WTC11 (cell line): ENCODE data around the gene SLC17A2.

Experiments used
- ATF1 ChIP-seq: sonication (generic); formaldehyde crosslinking; IDR thresholded peaks from 2 replicates; pipeline ENCODE4 v1.8.1; 2023; ENCODE audit warnings: mild to moderate bottlenecking, moderate library complexity, missing genetic modification reagents
- CBFB ChIP-seq: sonication (generic); formaldehyde crosslinking; IDR thresholded peaks from 2 replicates; pipeline ENCODE4 v1.8.1; 2022; ENCODE audit warnings: mild to moderate bottlenecking, low read depth, missing genetic modification reagents
- CREB1 ChIP-seq: sonication (generic); formaldehyde crosslinking; IDR thresholded peaks from 2 replicates; pipeline ENCODE4 v1.8.0; 2023; ENCODE audit warnings: mild to moderate bottlenecking, missing genetic modification reagents
- FOXP1 ChIP-seq: sonication (generic); formaldehyde crosslinking; IDR thresholded peaks from 2 replicates; pipeline ENCODE4 v1.8.0; 2022; ENCODE audit warnings: missing genetic modification reagents, mild to moderate bottlenecking, moderate library complexity, borderline replicate concordance
- TP53 ChIP-seq: sonication (generic); formaldehyde crosslinking; IDR thresholded peaks from 2 replicates; pipeline ENCODE4 v1.8.1; 2023; ENCODE audit warnings: mild to moderate bottlenecking, missing genetic modification reagents
- ZBTB21 ChIP-seq: sonication (generic); formaldehyde crosslinking; IDR thresholded peaks from 2 replicates; pipeline ENCODE4 v1.8.1; 2023; ENCODE audit warnings: mild to moderate bottlenecking, missing genetic modification reagents, borderline replicate concordance
- ZNF138 ChIP-seq: sonication (generic); formaldehyde crosslinking; conservative IDR thresholded peaks from 2 replicates; pipeline ENCODE4 v1.8.1; 2022; ENCODE audit warnings: mild to moderate bottlenecking, moderate library complexity, missing genetic modification reagents
- TF ChIP-seq, protein P1 (sequence below): fragments of 200-600 bp; IDR thresholded peaks from 2 replicates; pipeline ENCODE4 v1.8.0; 2022; ENCODE audit warnings: antibody characterized with exemption
- TF ChIP-seq, protein P2 (sequence below): sonication (generic); formaldehyde crosslinking; IDR thresholded peaks from 2 replicates; pipeline ENCODE4 v1.8.1; 2022; ENCODE audit warnings: mild to moderate bottlenecking, moderate library complexity, missing genetic modification reagents
- TF ChIP-seq, protein P3 (sequence below): sonication (generic); formaldehyde crosslinking; IDR thresholded peaks from 2 replicates; pipeline ENCODE4 v1.8.0; 2022; ENCODE audit warnings: mild to moderate bottlenecking, missing genetic modification reagents
- TF ChIP-seq, protein P4 (sequence below): sonication (generic); formaldehyde crosslinking; IDR thresholded peaks from 2 replicates; pipeline ENCODE4 v1.8.0; 2023; ENCODE audit warnings: missing genetic modification reagents
- TF ChIP-seq, protein P5 (sequence below): sonication (generic); formaldehyde crosslinking; IDR thresholded peaks from 2 replicates; pipeline ENCODE4 v1.8.1; 2022; ENCODE audit warnings: low read depth, mild to moderate bottlenecking, moderate library complexity, missing genetic modification reagents, borderline replicate concordance
- TF ChIP-seq, protein P6 (sequence below): sonication (generic); formaldehyde crosslinking; IDR thresholded peaks from 2 replicates; pipeline ENCODE4 v1.8.1; 2023; ENCODE audit warnings: mild to moderate bottlenecking, missing genetic modification reagents, moderate library complexity
- TF ChIP-seq, protein P7 (sequence below): fragments of 250-450 bp; sonication (Bioruptor Pico); IDR thresholded peaks from 2 replicates; pipeline ENCODE4 v2.1.2; 2022; ENCODE audit warnings: mild to moderate bottlenecking, moderate library complexity

DNA sequence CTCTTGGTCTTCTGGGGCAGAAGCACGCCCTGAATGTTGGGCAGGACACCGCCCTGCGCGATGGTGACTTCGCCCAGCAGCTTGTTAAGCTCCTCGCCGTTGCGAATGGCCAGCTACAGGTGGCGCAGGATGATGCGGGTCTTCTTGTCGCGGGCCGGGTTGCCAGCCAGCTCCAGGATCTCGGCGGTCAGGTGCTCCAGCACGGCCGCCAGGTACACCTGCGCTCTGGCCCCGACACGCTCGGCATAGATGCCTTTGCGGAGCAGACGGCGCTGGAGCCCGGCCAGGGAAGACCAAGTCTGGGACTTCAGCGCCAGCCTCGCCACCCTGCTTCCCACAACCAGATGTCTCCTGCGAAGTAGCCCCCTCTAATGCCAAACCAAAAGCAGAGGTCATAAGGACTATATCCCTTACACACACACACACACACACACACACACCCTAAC, 48.4 kb downstream of the SLC17A2 start:
- TF ChIP-seq, protein P1, sequence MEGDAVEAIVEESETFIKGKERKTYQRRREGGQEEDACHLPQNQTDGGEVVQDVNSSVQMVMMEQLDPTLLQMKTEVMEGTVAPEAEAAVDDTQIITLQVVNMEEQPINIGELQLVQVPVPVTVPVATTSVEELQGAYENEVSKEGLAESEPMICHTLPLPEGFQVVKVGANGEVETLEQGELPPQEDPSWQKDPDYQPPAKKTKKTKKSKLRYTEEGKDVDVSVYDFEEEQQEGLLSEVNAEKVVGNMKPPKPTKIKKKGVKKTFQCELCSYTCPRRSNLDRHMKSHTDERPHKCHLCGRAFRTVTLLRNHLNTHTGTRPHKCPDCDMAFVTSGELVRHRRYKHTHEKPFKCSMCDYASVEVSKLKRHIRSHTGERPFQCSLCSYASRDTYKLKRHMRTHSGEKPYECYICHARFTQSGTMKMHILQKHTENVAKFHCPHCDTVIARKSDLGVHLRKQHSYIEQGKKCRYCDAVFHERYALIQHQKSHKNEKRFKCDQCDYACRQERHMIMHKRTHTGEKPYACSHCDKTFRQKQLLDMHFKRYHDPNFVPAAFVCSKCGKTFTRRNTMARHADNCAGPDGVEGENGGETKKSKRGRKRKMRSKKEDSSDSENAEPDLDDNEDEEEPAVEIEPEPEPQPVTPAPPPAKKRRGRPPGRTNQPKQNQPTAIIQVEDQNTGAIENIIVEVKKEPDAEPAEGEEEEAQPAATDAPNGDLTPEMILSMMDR, result no peak
- TF ChIP-seq CBFB (CRISPR knock-in tag), result no peak
- TF ChIP-seq FOXP1 (CRISPR knock-in tag), result peak; percentile 83; the same call in 1 of the 2 replicates
- TF ChIP-seq, protein P2, sequence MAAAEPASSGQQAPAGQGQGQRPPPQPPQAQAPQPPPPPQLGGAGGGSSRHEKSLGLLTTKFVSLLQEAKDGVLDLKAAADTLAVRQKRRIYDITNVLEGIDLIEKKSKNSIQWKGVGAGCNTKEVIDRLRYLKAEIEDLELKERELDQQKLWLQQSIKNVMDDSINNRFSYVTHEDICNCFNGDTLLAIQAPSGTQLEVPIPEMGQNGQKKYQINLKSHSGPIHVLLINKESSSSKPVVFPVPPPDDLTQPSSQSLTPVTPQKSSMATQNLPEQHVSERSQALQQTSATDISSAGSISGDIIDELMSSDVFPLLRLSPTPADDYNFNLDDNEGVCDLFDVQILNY (CRISPR knock-in tag), result no peak
- TF ChIP-seq, protein P3, sequence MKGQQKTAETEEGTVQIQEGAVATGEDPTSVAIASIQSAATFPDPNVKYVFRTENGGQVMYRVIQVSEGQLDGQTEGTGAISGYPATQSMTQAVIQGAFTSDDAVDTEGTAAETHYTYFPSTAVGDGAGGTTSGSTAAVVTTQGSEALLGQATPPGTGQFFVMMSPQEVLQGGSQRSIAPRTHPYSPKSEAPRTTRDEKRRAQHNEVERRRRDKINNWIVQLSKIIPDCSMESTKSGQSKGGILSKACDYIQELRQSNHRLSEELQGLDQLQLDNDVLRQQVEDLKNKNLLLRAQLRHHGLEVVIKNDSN (CRISPR knock-in tag), result 0 out of 2 replicates have a peak, but pooled peaks have one; percentile 13
- TF ChIP-seq, protein P4, sequence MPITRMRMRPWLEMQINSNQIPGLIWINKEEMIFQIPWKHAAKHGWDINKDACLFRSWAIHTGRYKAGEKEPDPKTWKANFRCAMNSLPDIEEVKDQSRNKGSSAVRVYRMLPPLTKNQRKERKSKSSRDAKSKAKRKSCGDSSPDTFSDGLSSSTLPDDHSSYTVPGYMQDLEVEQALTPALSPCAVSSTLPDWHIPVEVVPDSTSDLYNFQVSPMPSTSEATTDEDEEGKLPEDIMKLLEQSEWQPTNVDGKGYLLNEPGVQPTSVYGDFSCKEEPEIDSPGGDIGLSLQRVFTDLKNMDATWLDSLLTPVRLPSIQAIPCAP (CRISPR knock-in tag), result no peak
- TF ChIP-seq, protein P5, sequence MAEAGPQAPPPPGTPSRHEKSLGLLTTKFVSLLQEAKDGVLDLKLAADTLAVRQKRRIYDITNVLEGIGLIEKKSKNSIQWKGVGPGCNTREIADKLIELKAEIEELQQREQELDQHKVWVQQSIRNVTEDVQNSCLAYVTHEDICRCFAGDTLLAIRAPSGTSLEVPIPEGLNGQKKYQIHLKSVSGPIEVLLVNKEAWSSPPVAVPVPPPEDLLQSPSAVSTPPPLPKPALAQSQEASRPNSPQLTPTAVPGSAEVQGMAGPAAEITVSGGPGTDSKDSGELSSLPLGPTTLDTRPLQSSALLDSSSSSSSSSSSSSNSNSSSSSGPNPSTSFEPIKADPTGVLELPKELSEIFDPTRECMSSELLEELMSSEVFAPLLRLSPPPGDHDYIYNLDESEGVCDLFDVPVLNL, result no peak
- TF ChIP-seq ATF1 (CRISPR knock-in tag), result no peak
- TF ChIP-seq TP53 (CRISPR knock-in tag), result no peak
- TF ChIP-seq, protein P6, sequence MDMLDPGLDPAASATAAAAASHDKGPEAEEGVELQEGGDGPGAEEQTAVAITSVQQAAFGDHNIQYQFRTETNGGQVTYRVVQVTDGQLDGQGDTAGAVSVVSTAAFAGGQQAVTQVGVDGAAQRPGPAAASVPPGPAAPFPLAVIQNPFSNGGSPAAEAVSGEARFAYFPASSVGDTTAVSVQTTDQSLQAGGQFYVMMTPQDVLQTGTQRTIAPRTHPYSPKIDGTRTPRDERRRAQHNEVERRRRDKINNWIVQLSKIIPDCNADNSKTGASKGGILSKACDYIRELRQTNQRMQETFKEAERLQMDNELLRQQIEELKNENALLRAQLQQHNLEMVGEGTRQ (CRISPR knock-in tag), result peak; percentile 55
- TF ChIP-seq CREB1 (CRISPR knock-in tag), result no peak
- no peak; the same call in 1 of the 2 replicates for TF ChIP-seq ZBTB21 (CRISPR knock-in tag)
- TF ChIP-seq, protein P7, sequence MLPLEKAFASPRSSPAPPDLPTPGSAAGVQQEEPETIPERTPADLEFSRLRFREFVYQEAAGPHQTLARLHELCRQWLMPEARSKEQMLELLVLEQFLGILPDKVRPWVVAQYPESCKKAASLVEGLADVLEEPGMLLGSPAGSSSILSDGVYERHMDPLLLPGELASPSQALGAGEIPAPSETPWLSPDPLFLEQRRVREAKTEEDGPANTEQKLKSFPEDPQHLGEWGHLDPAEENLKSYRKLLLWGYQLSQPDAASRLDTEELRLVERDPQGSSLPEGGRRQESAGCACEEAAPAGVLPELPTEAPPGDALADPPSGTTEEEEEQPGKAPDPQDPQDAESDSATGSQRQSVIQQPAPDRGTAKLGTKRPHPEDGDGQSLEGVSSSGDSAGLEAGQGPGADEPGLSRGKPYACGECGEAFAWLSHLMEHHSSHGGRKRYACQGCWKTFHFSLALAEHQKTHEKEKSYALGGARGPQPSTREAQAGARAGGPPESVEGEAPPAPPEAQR (CRISPR knock-in tag), result no peak
- TF ChIP-seq ZNF138 (CRISPR knock-in tag), result no peak
